ENCODE measurements around the gene PARP1.

PARP1 gene

GRCh38 chr1:226371866-226372490 is 35.9 kb downstream of the PARP1 start:
- DNase-seq = peak; percentile 26

- peak; percentile 41 for DNase-seq
Measured at GRCh38 chr1:226371027-226371694, 36.7 kb downstream of the PARP1 start.

GRCh38 chr1:226370144-226370923 is 37.6 kb downstream of the PARP1 start:
- DNase-seq = peak; percentile 19

DNA sequence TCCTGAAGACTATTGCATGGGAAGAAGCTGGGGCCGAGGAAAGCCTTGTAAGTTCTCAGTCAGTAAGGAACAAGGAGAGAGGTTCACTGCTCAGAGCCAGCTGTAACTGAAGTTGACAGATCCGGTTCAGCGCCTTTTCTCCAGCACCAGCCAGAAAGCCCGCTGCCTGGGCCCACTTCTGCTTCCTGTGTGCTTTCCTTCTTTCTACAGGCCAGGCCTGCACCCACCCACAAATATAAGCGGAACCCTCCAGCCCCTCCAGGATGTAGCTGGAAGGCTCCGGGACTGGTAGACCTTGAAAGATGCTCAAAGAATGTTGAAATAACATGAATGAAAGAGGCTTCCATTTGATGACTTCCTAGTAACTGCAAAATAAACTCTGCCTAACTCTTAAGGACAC is 38.8 kb downstream of the PARP1 start:
- DNase-seq = peak; percentile 40

GRCh38 chr1:226366290-226366689 is 41.6 kb downstream of the PARP1 start:
- DNase-seq = no peak

DNA sequence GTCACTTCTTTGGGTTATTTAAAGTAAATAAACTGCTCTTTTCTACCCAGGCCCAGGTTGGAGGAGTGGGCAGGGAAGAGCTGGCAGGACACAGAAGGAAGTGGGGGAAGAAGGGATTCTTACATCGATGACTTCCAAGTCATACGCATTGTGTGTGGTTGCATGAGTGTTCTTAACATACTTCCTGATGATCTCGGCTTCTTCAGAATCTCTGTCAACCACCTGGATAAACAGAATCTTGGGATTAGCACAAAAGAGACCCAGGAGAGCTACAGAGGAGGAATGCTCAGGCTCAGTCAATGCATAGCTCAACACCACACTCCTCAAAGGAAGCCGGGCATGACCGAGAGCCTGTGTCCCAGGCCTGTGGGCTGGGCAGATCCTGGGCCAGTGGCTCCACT is 42.1 kb downstream of the PARP1 start:
- DNase-seq = no peak

DNA sequence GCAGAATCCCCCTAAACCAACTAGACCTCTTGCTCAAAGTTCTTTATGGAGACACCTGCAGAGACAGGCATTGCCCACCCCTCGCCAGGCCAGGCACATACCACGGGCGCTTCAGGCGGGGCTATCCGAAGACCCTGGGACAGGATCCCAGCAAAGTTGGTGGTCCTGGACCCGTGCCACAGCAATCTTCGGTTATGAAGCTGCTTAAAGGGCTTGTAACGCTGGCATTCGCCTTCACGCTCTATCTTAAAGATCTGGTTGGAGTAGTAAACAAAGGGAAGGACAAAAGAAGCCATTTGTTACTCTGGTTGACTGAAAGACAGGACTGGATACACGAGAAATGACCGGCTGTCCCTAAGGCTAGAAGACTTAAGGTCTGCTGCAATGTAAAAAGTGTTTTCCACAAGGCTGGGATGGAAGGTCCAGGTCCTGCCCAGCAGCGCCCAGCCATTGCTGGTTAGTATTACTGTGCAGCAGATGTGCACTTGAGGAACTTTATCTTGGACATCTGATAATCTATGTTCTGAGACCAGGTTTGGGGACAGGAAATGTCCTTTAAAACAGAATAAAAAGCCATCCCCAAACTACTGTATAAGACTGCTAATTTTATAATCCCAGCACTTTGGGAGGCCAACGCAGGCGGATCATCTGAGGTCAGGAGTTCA is 42.9 kb downstream of the PARP1 start:
- no peak for DNase-seq

DNA sequence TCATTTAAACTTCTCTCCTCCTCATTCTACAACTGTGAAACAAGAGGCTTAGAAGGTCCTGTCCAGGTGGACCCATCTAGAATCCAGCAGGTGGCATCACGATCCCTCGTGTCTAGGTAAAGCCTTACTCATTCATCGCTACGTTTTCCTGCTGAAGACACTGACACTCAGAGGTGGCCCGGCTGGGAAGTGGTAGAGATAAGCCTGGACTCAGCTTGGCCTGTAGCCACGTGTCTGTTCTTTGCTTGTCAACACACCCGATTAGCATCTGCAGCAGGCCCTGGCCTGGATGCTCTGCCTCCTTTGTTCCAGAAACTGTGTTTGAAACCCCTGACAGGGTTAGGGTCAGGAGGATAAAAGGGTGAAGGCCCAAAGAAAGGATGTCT is 43.4 kb downstream of the PARP1 start:
- no peak for DNase-seq

DNA sequence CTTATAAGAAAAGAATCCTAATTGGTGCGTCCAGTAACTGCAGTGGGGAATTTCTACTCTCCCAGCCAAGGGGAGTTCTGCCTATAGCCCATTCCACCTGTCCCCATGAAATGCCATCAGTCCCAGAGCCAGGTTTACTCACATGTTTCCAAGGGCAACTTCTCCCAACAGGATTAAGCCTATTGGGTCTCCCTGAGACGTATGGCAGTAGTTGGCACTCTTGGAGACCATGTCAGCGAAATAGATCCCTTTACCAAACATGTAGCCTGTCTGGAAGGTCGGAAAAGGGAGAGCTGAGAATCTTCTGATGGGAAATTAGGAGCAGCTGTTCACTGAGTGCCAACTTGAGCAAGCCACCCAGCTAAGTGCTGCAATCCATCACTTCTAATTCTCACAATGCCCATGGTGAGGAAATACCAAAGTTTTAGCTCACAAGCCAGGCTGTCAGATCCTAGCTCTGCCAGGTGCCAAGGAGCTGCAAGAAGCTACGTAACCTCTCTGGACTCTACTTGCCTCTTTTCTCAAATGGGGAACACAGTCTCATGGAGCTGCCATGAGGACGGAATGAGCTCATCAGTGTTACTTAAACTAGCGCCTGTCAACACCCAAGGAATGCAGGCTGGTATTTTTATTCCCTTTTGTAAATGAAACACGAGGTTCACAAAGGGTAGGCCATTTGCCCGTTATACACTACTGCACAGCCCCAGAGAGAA is 43.9 kb downstream of the PARP1 start:
- DNase-seq = no peak

GRCh38 chr1:226362891-226363447 is 44.9 kb downstream of the PARP1 start:
- no peak for DNase-seq

DNA sequence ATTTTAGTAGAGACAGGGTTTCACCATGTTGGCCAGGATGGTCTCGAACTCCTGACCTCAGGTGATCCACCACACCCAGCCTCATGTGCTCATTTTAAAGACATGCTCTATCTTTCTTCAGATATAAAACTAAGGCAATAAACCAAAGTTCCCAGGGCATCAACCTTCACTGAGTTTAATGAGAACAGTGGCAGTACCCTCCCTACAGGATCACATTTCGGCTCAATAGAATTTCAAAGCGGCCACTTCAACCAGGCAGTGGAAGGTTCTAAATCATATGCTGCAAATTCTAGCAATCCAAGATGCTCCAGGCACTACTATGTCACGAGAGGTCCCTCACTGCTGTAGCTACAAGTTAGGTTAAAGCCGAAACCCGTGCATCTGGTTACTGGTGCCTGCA is 45.5 kb downstream of the PARP1 start:
- DNase-seq = no peak

DNA sequence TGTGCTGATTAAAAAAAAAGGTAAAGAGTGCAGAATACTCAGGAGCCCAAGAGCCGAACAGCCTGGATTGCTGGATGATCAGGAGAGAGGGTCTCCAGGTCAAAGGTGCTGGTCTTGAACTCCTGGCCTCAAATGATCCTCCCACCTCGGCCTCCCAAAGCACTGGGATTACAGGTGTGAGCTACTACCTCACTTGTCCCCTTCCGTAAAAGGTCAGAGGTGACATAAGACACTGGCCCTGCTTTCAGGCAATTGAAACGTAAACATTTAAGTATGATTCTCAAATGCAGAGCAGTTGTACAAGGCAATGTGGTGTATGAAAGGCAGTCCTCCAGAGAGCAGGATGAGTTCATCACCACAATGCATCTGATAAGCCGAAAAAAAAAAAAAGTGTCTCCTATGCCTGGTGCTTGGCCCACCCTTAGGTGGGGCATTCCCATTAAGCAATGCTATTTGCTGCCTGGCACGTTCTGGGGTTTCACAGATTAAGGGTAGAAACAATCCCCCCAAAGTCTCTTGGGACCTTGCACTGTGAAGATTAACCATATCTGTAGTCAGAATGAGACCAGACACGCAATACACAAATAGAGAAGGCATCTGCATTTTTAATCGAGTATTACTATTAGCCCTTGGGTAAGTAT is 47.7 kb downstream of the PARP1 start:
- DNase-seq = no peak

- no peak for DNase-seq
Measured at GRCh38 chr1:226357416-226357815, 50.5 kb downstream of the PARP1 start.

DNA sequence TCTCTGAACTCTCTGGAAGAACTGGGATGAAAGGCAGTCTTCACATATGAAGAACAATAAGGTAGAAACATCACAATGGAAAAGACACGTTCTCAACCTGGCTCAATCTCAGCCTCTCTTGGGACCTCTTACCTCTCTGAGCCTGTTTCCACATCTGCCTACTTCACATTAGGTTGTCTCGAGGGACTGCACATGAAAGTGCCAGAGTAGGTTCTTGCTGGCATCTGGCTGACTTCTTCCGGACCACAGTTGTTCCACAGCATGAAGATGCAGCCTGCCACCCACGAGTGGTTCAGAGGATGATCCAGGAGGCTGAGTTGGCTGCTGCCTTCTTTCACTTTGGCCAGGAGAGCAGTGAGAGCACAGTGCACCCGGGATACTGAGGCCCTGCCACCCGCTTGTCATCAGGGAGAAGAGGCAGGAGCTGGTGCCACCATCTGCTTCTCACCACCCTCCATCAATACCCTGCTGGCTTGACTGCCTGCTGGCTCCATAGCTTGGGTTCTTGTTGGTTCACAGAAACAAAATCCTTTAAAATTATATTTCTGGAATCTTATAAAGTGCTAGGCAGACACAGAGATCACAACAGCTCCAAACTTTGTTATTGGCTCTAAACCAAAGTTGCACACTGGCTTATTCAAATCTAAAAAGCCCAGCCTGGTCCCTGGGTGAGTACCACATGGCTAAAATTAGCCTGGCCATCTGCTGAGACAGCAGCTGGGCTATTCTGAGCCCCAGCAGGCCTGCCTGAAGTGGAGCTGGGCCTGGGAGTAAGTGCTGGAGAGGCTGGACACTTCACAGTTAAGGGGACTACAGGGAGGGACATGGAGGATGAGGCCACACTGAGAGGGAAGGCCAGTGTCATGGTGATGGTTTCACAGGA is 52.0 kb downstream of the PARP1 start:
- DNase-seq = no peak

- no peak for DNase-seq
Measured at GRCh38 chr1:226355016-226355415, 52.9 kb downstream of the PARP1 start.

DNA sequence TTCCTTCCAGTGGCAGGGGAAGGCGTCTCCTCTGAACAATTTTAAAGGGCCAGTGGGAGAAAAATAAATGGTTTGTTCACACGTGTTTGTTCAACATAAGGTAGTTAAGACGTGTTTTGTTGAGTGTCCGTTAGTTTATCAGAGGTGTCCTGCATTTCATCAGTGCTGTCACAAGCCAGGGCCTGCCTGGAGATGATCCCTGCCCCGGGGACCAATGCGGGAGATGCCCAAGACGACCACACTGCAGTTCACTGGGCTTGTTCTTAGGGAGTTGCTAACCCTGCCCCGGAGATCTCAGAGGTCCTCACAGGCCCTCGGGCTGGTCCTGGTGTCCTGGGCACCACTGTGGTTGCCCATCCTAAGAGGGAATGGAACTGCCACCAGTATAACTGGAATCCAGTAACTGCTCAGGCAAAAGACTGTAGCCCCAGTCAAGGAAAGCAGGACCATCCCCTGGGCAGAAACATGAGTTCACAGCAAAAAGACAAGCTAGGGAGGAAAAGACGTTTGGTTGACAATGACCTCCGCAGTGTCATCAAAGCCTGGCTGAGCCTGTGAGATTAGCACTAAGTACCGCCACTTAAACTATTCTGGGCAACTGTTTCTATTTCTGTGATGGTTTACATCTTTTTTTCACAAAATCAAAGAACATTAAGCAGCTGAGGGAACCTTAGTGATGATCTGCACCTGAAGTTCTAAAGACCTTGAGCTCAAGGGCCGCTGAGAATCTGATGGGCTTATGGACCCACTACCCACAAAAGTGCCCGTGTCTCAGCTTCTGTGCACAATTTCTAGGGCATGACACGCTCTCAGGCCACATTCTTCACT is 54.0 kb downstream of the PARP1 start:
- no peak for DNase-seq

DNA sequence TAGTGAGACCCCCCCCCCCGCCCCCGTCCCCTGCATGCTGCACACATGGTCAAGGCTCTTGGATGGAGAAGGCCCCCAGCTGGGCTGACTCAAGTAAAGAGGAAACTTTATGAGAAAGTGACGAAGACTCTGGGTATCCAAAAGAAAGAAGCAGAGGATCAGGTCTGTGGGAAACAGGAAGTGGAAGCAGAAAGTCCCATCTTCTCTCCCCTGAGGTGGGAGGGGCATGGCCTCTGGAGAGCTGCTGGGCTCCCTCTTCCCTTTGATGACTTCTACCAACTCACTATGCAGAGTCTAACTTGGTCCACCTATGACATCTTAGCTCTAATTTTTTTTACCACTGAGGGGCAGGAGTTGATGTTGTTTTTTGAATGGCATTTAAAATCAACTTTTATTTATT is 56.2 kb downstream of the PARP1 start:
- DNase-seq = no peak

- DNase-seq = no peak
Measured at GRCh38 chr1:226350519-226350865, 57.4 kb downstream of the PARP1 start.

- no peak for DNase-seq
Measured at GRCh38 chr1:226349801-226350518, 57.9 kb downstream of the PARP1 start.

GRCh38 chr1:226349081-226349480 is 58.8 kb downstream of the PARP1 start:
- no peak for DNase-seq

Measured in islet precursor cell (in vitro differentiated cells).